AG10803 (cell line): ENCODE data around the gene MERTK.
"Not testable (repeated sequence)": the region's sequence is repeated elsewhere in the genome, so short reads cannot be mapped to it uniquely, and the experiment has no call there.

ENCODE experiments used
- DNase-seq: peaks from one replicate; pipeline ENCODE4 v3.0.0; 2010; ENCODE audit warnings: low read depth
- H3K4me3 ChIP-seq: 2 replicates; pipeline ENCODE4 v1.5.1; 2011; ENCODE audit warnings: mild to moderate bottlenecking, low read length, control low read depth
- TF ChIP-seq, protein P1 (sequence below): conservative IDR thresholded peaks from 2 replicates; pipeline ENCODE4 v1.5.1; 2011; ENCODE audit warnings: mild to moderate bottlenecking, low read length, control low read depth, inconsistent platforms

The MERTK gene

GRCh38 chr2:112032689-112033465 is 134.5 kb downstream of the MERTK start:
- TF ChIP-seq, protein P1, sequence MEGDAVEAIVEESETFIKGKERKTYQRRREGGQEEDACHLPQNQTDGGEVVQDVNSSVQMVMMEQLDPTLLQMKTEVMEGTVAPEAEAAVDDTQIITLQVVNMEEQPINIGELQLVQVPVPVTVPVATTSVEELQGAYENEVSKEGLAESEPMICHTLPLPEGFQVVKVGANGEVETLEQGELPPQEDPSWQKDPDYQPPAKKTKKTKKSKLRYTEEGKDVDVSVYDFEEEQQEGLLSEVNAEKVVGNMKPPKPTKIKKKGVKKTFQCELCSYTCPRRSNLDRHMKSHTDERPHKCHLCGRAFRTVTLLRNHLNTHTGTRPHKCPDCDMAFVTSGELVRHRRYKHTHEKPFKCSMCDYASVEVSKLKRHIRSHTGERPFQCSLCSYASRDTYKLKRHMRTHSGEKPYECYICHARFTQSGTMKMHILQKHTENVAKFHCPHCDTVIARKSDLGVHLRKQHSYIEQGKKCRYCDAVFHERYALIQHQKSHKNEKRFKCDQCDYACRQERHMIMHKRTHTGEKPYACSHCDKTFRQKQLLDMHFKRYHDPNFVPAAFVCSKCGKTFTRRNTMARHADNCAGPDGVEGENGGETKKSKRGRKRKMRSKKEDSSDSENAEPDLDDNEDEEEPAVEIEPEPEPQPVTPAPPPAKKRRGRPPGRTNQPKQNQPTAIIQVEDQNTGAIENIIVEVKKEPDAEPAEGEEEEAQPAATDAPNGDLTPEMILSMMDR, result peak; percentile 23
- H3K4me3 ChIP-seq, result no peak overlapping the region
- peak; percentile 63 for DNase-seq

- peak; percentile 22 for DNase-seq
These were observed 135.2 kb downstream of the MERTK start for GRCh38 chr2:112033600-112033999.

DNA sequence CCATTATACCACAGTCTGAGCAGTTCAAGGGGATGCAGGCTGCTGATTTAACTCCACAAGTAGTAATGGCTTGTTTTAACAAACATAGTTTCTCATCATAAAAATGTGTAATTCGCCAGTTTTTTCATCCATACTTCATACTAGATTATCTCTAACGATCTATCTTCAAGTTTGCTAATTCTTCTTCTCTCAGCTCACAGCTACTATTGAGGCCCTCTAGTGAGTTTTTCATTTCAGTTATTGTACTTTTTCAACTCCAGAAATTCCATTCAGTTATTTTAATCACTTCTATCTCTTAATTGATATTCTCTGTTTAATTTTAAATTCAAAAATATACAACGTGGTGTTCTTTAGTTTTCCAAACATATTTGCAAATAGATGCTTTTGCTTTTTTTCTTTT is 136.5 kb downstream of the MERTK start:
- no peak for DNase-seq
- no peak overlapping the region for H3K4me3 ChIP-seq
- TF ChIP-seq, protein P1, result no peak

More at GRCh38 chr2:112033600-112033999, 135.2 kb downstream of the MERTK start:
- no peak overlapping the region for H3K4me3 ChIP-seq
- TF ChIP-seq, protein P1, result no peak

DNA sequence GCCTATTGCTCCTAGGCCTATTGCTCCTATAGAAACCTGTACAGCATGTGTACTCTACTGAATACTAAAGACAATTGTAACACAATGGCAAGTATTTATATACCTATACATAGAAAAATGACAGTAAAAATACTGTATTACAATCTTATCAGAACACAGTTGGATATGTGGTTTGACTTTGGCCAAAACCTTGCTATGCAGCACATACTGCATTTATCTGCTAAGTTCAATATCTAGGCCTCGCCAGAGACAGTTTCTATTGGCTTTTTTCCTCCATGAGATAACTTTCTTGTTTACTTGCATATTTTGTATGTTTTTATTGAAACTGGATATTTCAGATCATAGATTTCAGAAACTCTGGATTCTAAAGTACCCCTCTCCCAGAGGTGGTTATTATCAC is 137.4 kb downstream of the MERTK start:
- TF ChIP-seq, protein P1, result no peak
- DNase-seq, result no peak

DNA sequence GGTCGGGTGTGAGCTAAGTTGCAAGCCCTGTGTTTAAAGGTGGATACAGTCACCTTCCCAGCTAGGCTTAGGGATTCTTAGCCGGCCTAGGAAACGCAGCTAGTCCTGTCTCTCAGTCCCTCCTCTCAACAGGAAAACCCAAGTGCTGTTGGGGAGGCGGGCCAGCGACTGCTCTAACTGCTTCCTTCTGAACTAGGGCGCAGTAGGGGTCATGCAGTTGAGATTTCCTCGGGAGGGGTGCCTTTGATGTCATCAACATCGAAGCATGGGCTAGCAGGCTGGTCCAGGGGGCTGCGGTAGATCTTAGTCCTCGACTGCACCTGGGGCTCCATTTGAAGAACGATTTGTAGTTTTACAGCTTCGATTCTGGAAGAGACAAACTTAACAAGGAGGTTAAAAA is 141.1 kb downstream of the MERTK start:
- DNase-seq, H3K4me3 ChIP-seq: not testable (repeated sequence)

More for the DNA sequence above, 137.4 kb downstream of the MERTK start:
- no peak overlapping the region for H3K4me3 ChIP-seq

GRCh38 chr2:112040066-112040465 is 141.7 kb downstream of the MERTK start:
- not testable (repeated sequence) for DNase-seq, H3K4me3 ChIP-seq

DNA sequence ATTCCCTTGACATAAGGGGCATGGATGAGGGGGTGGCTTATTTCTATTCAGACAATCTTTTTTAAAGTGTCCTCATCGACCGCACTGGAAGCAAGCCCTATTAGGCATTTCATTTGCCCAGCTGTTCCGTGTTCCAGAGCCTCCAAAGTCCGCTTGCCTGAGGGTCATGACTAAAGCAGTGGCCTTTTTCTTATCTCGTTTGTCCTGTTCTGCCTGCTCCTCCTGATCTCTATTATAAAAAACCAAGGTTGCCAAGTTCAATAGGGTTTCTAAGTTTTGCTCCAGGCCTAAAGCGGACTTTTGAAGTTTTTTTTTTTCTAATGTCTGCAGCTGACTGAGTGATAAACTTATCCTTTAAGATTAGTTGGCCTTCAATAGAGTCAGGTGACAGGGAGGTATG is 143.1 kb downstream of the MERTK start:
- not testable (repeated sequence) for H3K4me3 ChIP-seq, DNase-seq

- TF ChIP-seq, protein P1, result no peak
- no peak for DNase-seq
- H3K4me3 ChIP-seq, result no peak overlapping the region
These were observed 147.1 kb downstream of the MERTK start for GRCh38 chr2:112045446-112046014.
